Measurements from ENCODE around the gene RWDD3. TPM values are rescaled to one million over a fixed set of nuclear protein-coding genes. Genes with fewer than 3 reads are reported as not detected.
A peak's percentile ranks its signal among the peaks of the same experiment; 100 is the strongest.

The RWDD3 gene
- total RNA-seq, 2 donors from 2014 or later: 35.5 to 37.1 TPM

DNA sequence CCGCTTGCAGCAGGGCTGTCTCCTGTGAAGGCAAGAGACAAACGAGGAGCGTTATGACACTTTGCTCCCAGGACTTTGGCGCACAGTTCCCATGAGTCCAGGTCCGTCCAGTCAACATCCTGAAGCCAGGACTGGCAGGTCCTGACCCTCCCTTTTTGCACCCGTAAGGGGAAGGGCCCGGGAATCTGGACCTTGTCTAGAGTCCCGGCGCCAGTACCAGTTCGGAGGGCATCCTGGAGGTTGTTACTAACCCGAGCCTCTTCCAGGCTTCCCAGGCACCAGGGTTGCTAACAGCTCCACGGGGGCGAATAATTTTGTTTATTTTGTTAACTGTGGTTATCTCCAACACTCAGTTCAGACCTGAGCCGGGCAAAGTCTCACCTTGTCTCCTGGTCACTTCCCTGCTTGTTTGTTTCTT, 682 bp upstream of the RWDD3 start:
- Histone ChIP-seq H3K9me3 (ENCODE audit: control insufficient read depth, low read length) (no peaks in the 10 kb centered on the region), H3K27ac (ENCODE audit: low read depth, low read length) (peak overlapping the region; percentile 87), H3K27me3 (ENCODE audit: control insufficient read depth, insufficient read depth, low read length, poor library complexity, severe bottlenecking) (no peaks in the 10 kb centered on the region), H3K9ac (ENCODE audit: extremely low read depth, low read length, poor library complexity, severe bottlenecking) (peak overlapping the region; percentile 90), H3K4me3 (ENCODE audit: low read length) (peak overlapping the region; percentile 85), H3K36me3 (ENCODE audit: control insufficient read depth, insufficient read depth, low read length) (peaks cover 14% of the 10 kb centered on the region), H3K4me1 (ENCODE audit: control insufficient read depth, insufficient read depth, low read length) (peaks cover 14% of the 10 kb centered on the region)
- Mint-ChIP-seq H3K4me3 (peak overlapping the region; percentile 80), H3K27ac (peak overlapping the region; percentile 99), H3K9me3 (no peaks in the 10 kb centered on the region), H3K4me1 (peaks cover 32% of the 10 kb centered on the region), H3K36me3 (ENCODE audit: low read depth) (peaks cover 21% of the 10 kb centered on the region), H3K27me3 (ENCODE audit: insufficient read depth) (peaks cover 3% of the 10 kb centered on the region)
- DNase-seq: peak; percentile 88
- TF ChIP-seq CTCF (conservative IDR thresholded peaks at IDR 0.05): no peak
- 18 to 35% methylated on average over 11 to 14 of the region's 14 CpGs for WGBS, 2 experiments (ENCODE audit: insufficient coverage in 1 of 2, insufficient read length in 1 of 2)

GRCh38 chr1:95236784-95237575, 3.0 kb downstream of the RWDD3 start:
- Mint-ChIP-seq H3K27me3 (ENCODE audit: insufficient read depth) (no peaks in the 10 kb centered on the region), H3K27ac (peak overlapping the region; percentile 12), H3K36me3 (ENCODE audit: low read depth) (peaks cover 57% of the 10 kb centered on the region), H3K4me1 (peaks cover 29% of the 10 kb centered on the region), H3K4me3 (peak overlapping the region; percentile 80), H3K9me3 (peaks cover 30% of the 10 kb centered on the region)
- WGBS, 2 experiments (ENCODE audit: insufficient coverage in 1 of 2, insufficient read length in 1 of 2): 75 to 88% methylated on average over 1 of the region's 2 CpGs
- peak overlapping the region; percentile 67 for H3K4me3 ChIP-seq (ENCODE audit: low read length)
- H3K9me3 ChIP-seq (ENCODE audit: control insufficient read depth, low read length): peaks cover 33% of the 10 kb centered on the region
- H3K9ac ChIP-seq (ENCODE audit: extremely low read depth, low read length, poor library complexity, severe bottlenecking): no peak overlapping the region
- DNase-seq: no peak
- no peak for TF ChIP-seq CTCF (conservative IDR thresholded peaks at IDR 0.05)
- peaks cover 49% of the 10 kb centered on the region for H3K36me3 ChIP-seq (ENCODE audit: control insufficient read depth, insufficient read depth, low read length)
- H3K27me3 ChIP-seq (ENCODE audit: control insufficient read depth, insufficient read depth, low read length, poor library complexity, severe bottlenecking): no peaks in the 10 kb centered on the region
- peaks cover 14% of the 10 kb centered on the region for H3K4me1 ChIP-seq (ENCODE audit: control insufficient read depth, insufficient read depth, low read length)
- no peak overlapping the region for H3K27ac ChIP-seq (ENCODE audit: low read depth, low read length)

DNA sequence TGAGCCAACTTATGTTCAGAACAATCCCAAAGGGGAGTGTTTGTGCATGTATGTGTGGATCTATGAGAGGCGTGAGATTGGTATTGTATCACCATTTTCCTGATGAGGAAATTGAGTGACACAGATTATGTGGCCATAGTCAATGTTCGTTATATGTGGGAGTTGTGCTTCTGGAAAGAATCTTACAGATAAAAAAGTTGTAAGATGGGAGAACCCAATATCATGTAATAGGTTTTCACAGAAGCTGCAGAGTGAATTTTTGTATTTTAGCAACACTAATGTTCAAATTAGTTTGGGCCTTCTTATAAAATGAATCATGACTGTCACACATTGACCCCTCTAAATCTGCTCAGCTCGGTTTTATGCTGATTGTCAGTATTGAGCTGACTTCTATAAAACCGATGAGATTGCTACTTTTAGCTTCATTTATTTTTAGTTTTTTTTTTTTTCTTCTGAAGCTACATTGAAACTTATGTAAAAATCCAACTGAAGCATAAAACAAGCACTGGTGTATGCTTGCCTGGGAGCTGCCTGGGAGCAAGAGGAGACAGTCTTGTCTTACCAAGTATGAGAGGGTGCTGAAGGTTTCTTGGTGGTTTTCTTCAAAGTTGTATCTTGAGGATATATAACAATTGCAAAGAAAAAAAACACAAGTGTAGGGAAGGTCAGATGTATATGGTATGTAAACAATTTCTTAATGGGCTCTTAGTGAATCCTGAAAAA, 4.1 kb downstream of the RWDD3 start:
- Mint-ChIP-seq H3K36me3 (ENCODE audit: low read depth) (peaks cover 66% of the 10 kb centered on the region), H3K4me3 (no peak overlapping the region), H3K27me3 (ENCODE audit: insufficient read depth) (no peaks in the 10 kb centered on the region), H3K9me3 (peaks cover 37% of the 10 kb centered on the region), H3K4me1 (peaks cover 23% of the 10 kb centered on the region), H3K27ac (no peak overlapping the region)
- peaks cover 11% of the 10 kb centered on the region for H3K4me1 ChIP-seq (ENCODE audit: control insufficient read depth, insufficient read depth, low read length)
- H3K4me3 ChIP-seq (ENCODE audit: low read length): peak overlapping the region; percentile 67
- WGBS, 2 experiments (ENCODE audit: insufficient coverage in 1 of 2, insufficient read length in 1 of 2): 78 to 80% methylated on average over 3 to 4 of the region's 4 CpGs
- no peak overlapping the region for H3K27ac ChIP-seq (ENCODE audit: low read depth, low read length)
- H3K9ac ChIP-seq (ENCODE audit: extremely low read depth, low read length, poor library complexity, severe bottlenecking): no peak overlapping the region
- no peak for TF ChIP-seq CTCF (conservative IDR thresholded peaks at IDR 0.05)
- no peak for DNase-seq
- H3K27me3 ChIP-seq (ENCODE audit: control insufficient read depth, insufficient read depth, low read length, poor library complexity, severe bottlenecking): no peaks in the 10 kb centered on the region
- H3K9me3 ChIP-seq (ENCODE audit: control insufficient read depth, low read length): peaks cover 42% of the 10 kb centered on the region
- H3K36me3 ChIP-seq (ENCODE audit: control insufficient read depth, insufficient read depth, low read length): peaks cover 60% of the 10 kb centered on the region
